ENCODE data around the gene SLC37A1. TPM values are rescaled to one million over a fixed set of nuclear protein-coding genes. Genes with fewer than 3 reads are reported as not detected.

Gene SLC37A1
- total RNA-seq, 1 experiment from 2014 or later, result 15.0 TPM

GRCh38 chr21:42613756-42614155, 100.1 kb downstream of the SLC37A1 start:
- RAD21 ChIA-PET (ENCODE audit: low non-redundant PET in 1 of 2, low total read pairs in 2 of 2, uncharacterized antibody in 2 of 2, unreplicated experiment in 2 of 2), result no interaction called here

More at GRCh38 chr21:42613756-42614155, 100.1 kb downstream of the SLC37A1 start:
- H3K4me3 ChIP-seq (replicated peaks in 1 of 2; ENCODE audit: low read depth in 1 of 2, low read length in 2 of 2), result no peak overlapping the region
- no peaks in the 10 kb centered on the region for H3K9me3 ChIP-seq (ENCODE audit: control insufficient read depth in 1 of 2, insufficient read depth in 1 of 2, low read depth in 1 of 2, low read length in 2 of 2)
- H3K27ac ChIP-seq (ENCODE audit: low read depth, low read length), result no peak overlapping the region
- intact Hi-C loops (cut with micrococcal nuclease), result loop anchor here (10.0 kb wide), 1 partner anchor 111 kb away; no protein-coding TSS in a partner anchor
- H3K4me1 ChIP-seq (ENCODE audit: control insufficient read depth in 1 of 2, insufficient read depth in 2 of 2, low read length in 2 of 2), result no peaks in the 10 kb centered on the region; a peak in 1 of 4 replicates
- ATAC-seq, result no peak
- no peak for TF ChIP-seq FOSL1 (IDR thresholded peaks at IDR 0.05; ENCODE audit: low read depth)
- TF ChIP-seq SRF (IDR thresholded peaks at IDR 0.05; ENCODE audit: low read depth), result no peak
- TF ChIP-seq REST (IDR thresholded peaks at IDR 0.05; ENCODE audit: low read depth), result no peak
- no peak for TF ChIP-seq EZH2phosphoT487 (IDR thresholded peaks at IDR 0.05; ENCODE audit: borderline replicate concordance)
- no peak for TF ChIP-seq CEBPB (IDR thresholded peaks at IDR 0.05; ENCODE audit: low read depth)
- no peak for TF ChIP-seq POLR2A (IDR thresholded peaks at IDR 0.05; ENCODE audit: borderline replicate concordance, extremely low read depth, insufficient read depth, insufficient read length)
- no peak for TF ChIP-seq POLR2AphosphoS5 (IDR thresholded peaks at IDR 0.05; ENCODE audit: low read depth, low read length)
- no peak for TF ChIP-seq CBX3 (IDR thresholded peaks at IDR 0.05; ENCODE audit: low read depth)
- no peak for TF ChIP-seq YY1 (IDR thresholded peaks at IDR 0.05; ENCODE audit: extremely low read depth, insufficient replicate concordance, low read depth, low read length)
- TF ChIP-seq RAD21 (IDR thresholded peaks at IDR 0.05; ENCODE audit: low read depth), result no peak
- no peaks in the 10 kb centered on the region for H3K79me2 ChIP-seq (ENCODE audit: insufficient read depth, low read length)
- H2AFZ ChIP-seq (ENCODE audit: low read depth, low read length, poor library complexity, severe bottlenecking), result no peak overlapping the region
- no peak overlapping the region for H3K9ac ChIP-seq (ENCODE audit: low read length)
- POLR2A ChIA-PET, result no interaction called here
- DNase-seq (ENCODE audit: low read depth, low spot score), result no peak
- no peak overlapping the region for H3K4me2 ChIP-seq (ENCODE audit: low read length)
- H3K36me3 ChIP-seq (ENCODE audit: control insufficient read depth in 1 of 2, insufficient read depth in 2 of 2, low read length in 2 of 2), result no peaks in the 10 kb centered on the region
- H3K9me2 ChIP-seq (ENCODE audit: insufficient read depth), result no peaks in the 10 kb centered on the region; the same call in 1 of the 2 replicates
- CTCF ChIA-PET, result no interaction called here
- H4K20me1 ChIP-seq (ENCODE audit: insufficient read depth), result no peaks in the 10 kb centered on the region
- peaks cover 3% of the 10 kb centered on the region; the same call in 1 of the 2 replicates for H3K27me3 ChIP-seq (ENCODE audit: insufficient read depth, low read length)
- BruUV-seq (replicated peaks), result no TSS peak

All from HCT116 (cell line).